HG02588 (cell line): ENCODE data around the gene DHX29.

ENCODE experiments used
- ATAC-seq: cut with Tn5 transposase; IDR thresholded peaks from one replicate; pipeline ENCODE4 v1.9.1; 2021; ENCODE audit warnings: mild to moderate bottlenecking, moderate library complexity; ENCODE audit not compliant: unreplicated experiment

Gene DHX29

DNA sequence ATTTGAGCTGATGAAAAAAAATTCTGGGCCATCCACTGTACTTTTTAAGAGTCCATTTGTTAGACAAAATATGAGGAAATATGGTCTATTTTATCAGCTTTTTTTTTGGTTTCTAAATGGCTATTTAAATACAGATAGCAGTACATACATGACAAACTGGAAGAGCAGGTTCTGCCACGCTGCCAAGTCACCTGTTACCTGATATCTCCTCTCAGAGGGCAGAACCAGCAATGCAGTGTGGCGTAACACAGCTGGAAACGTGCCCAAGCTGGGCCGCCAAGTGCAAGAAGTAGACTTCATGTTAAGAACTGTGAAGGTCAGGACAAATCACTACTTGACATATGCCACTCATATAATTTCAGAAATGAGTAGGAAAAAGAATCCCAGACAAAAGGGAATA lies 88.5 kb downstream of the DHX29 start:
- ATAC-seq = no peak

DNA sequence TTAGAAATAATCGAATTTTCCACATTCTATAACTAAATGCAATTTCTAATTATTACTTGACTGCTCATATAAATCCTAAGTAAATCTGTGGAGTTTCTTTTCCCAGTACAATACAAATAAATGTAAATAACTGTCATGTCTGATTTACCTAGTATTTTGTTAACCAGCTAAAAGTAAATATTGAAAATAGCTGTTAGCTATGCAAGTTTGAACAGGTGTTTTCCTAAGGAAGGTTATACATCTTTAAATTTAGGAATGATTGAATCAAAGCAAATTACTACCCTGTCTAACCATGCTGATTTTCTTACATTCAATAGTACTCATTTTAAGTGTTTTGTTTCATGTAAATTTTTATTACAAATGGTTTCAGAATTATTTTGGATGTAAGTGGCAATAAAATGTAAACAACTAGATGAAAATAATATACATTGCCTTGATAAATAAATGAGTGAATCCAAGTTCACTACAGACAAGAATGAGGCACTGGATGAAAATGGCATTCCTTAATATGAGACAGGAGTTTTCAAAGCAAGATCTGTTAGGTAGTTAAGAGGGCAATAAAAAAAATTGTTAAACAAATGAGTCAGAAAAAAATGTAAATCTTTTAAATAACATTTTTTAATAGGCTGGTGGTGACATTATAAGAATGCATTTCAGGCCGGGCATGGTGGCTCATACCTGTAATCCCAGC lies 96.2 kb downstream of the DHX29 start:
- ATAC-seq = no peak
